Activated CD8-positive, alpha-beta T cell treated with anti-CD3 and anti-CD28 coated beads, Interleukin-2, amount 10 ng/mL, durations not matched to agents 7 days and 5 days (primary cell): ENCODE measurements around the gene MTFP1. TPM values are rescaled to one million over a fixed set of nuclear protein-coding genes. Genes with fewer than 3 reads are reported as not detected.

Source experiments
- ATAC-seq: fragments of 150-1000 bp; cut with Tn5 transposase; one replicate; pipeline ENCODE4 v1.10.0; 2021; ENCODE audit warnings: moderate library complexity
- CTCF ChIA-PET: fragments of 350-600 bp; sonication (Branson Sonifier 250); formaldehyde crosslinking; loops from one replicate; lab custom pipeline; 2021; ENCODE audit warnings: antibody characterized with exemption; lab: Charles Lee
- POLR2A ChIA-PET: fragments of 350-600 bp; sonication (Branson Sonifier 250); formaldehyde crosslinking; loops from one replicate; lab custom pipeline; 2021; ENCODE audit warnings: antibody characterized with exemption; lab: Charles Lee
- DNase-seq: peaks from one replicate; pipeline ENCODE4 v3.0.0-alpha.2; 2020
- H3K27ac Mint-ChIP-seq: one replicate; pipeline ENCODE4 v1.8.0; 2021; ENCODE audit warnings: mild to moderate bottlenecking, mixed read lengths
- H3K27me3 Mint-ChIP-seq: one replicate; pipeline ENCODE4 v1.8.0; 2021; ENCODE audit warnings: low read depth, mixed read lengths
- H3K36me3 Mint-ChIP-seq: one replicate; pipeline ENCODE4 v1.8.0; 2021; ENCODE audit warnings: low read depth, mixed read lengths
- H3K4me1 Mint-ChIP-seq: one replicate; pipeline ENCODE4 v1.8.0; 2021; ENCODE audit warnings: low read depth, mixed read lengths
- H3K4me3 Mint-ChIP-seq: one replicate; pipeline ENCODE4 v1.8.0; 2021; ENCODE audit warnings: mild to moderate bottlenecking, mixed read lengths
- H3K9me3 Mint-ChIP-seq: one replicate; pipeline ENCODE4 v1.8.0; 2022; ENCODE audit warnings: mixed read lengths; ENCODE audit not compliant: insufficient read depth
- total RNA-seq, 2 experiments: library from RNA; stranded (reverse); gene quantifications; one replicate each; pipeline ENCODE4 v1.2.3, GENCODE V29; 2021

MTFP1 gene
- total RNA-seq, 2 experiments from 2014 or later: 67.4 to 68.0 TPM

- ChIA-PET CTCF (no interaction called here), POLR2A (no interaction called here)
- no peak overlapping the region for H3K4me3 Mint-ChIP-seq
- H3K27me3 Mint-ChIP-seq: no peaks in the 10 kb centered on the region
- H3K4me1 Mint-ChIP-seq: peaks cover 20% of the 10 kb centered on the region
- DNase-seq (no peak), ATAC-seq (no peak)
- peak overlapping the region; percentile 43 for H3K27ac Mint-ChIP-seq
- H3K36me3 Mint-ChIP-seq: peaks cover 67% of the 10 kb centered on the region
- no peaks in the 10 kb centered on the region for H3K9me3 Mint-ChIP-seq
These were observed 9.2 kb upstream of the MTFP1 start for GRCh38 chr22:30416403-30416802.

- no peak for DNase-seq
- ATAC-seq: no peak
- Mint-ChIP-seq H3K27me3 (no peaks in the 10 kb centered on the region), H3K4me1 (peaks cover 24% of the 10 kb centered on the region), H3K9me3 (no peaks in the 10 kb centered on the region), H3K27ac (no peak overlapping the region), H3K4me3 (no peak overlapping the region), H3K36me3 (peaks cover 69% of the 10 kb centered on the region)
- ChIA-PET POLR2A (no interaction called here), CTCF (interaction anchor here (1.0 kb wide), 1 partner anchor 15 kb away, joined by 3 read pairs; no protein-coding TSS in a partner anchor)
These were observed 8.7 kb upstream of the MTFP1 start for GRCh38 chr22:30416837-30417236.

- Mint-ChIP-seq H3K4me3 (no peak overlapping the region), H3K9me3 (no peaks in the 10 kb centered on the region), H3K4me1 (peaks cover 38% of the 10 kb centered on the region), H3K27ac (peak overlapping the region; percentile 48), H3K36me3 (peaks cover 60% of the 10 kb centered on the region), H3K27me3 (no peaks in the 10 kb centered on the region)
- POLR2A ChIA-PET: interaction anchor here (1.5 kb wide), 1 partner anchor 21 kb away, joined by 3 read pairs; no protein-coding TSS in a partner anchor
- no peak for ATAC-seq
- CTCF ChIA-PET: interaction anchor here (5.2 kb wide), 1 partner anchor 132 kb away, joined by 50 read pairs; the partner anchor contains the start of gene CASTOR1
- no peak for DNase-seq
These were observed 5.0 kb upstream of the MTFP1 start for GRCh38 chr22:30420347-30421125.

GRCh38 chr22:30421695-30422480, 3.7 kb upstream of the MTFP1 start:
- DNase-seq (no peak), ATAC-seq (no peak)
- peak overlapping the region; percentile 97 for H3K4me3 Mint-ChIP-seq
- ChIA-PET CTCF (interaction anchor here (0.7 to 6.1 kb wide), 7 partner anchors 9 to 180 kb away, joined by 3 to 166 read pairs (median 5); partner anchors contain the start of genes CASTOR1 and SEC14L2), POLR2A (interaction anchor here (0.7 to 3.2 kb wide), 4 partner anchors 8 to 30 kb away, joined by 3 to 17 read pairs (median 4); no protein-coding TSS in a partner anchor)
- no peaks in the 10 kb centered on the region for H3K27me3 Mint-ChIP-seq
- H3K4me1 Mint-ChIP-seq: peaks cover 47% of the 10 kb centered on the region
- H3K27ac Mint-ChIP-seq: peak overlapping the region; percentile 97
- H3K36me3 Mint-ChIP-seq: peaks cover 57% of the 10 kb centered on the region
- H3K9me3 Mint-ChIP-seq: no peaks in the 10 kb centered on the region

- ATAC-seq: no peak
- Mint-ChIP-seq H3K4me1 (peaks cover 53% of the 10 kb centered on the region), H3K9me3 (no peaks in the 10 kb centered on the region), H3K27ac (peak overlapping the region; percentile 97), H3K36me3 (peaks cover 59% of the 10 kb centered on the region), H3K4me3 (peak overlapping the region; percentile 97), H3K27me3 (no peaks in the 10 kb centered on the region)
- POLR2A ChIA-PET: interaction anchor here (0.6 to 4.0 kb wide), 13 partner anchors 9 to 161 kb away, joined by 3 to 39 read pairs (median 5); partner anchors contain the start of gene SEC14L2
- DNase-seq: peak; percentile 39
- CTCF ChIA-PET: interaction anchor here (1.3 to 6.2 kb wide), 10 partner anchors 10 to 183 kb away, joined by 3 to 166 read pairs (median 14); partner anchors contain the start of genes CASTOR1 and SEC14L2
These were observed 2.9 kb upstream of the MTFP1 start for GRCh38 chr22:30422481-30423300.

- Mint-ChIP-seq H3K27ac (peak overlapping the region; percentile 97), H3K9me3 (no peaks in the 10 kb centered on the region), H3K36me3 (peaks cover 60% of the 10 kb centered on the region), H3K27me3 (no peaks in the 10 kb centered on the region), H3K4me1 (peaks cover 53% of the 10 kb centered on the region), H3K4me3 (peak overlapping the region; percentile 97)
- ChIA-PET CTCF (interaction anchor here (0.5 to 6.2 kb wide), 18 partner anchors 9 to 839 kb away, joined by 3 to 166 read pairs (median 8); partner anchors contain the start of genes CASTOR1, RNF215 and SEC14L2), POLR2A (interaction anchor here (0.6 to 4.0 kb wide), 15 partner anchors 9 to 140 kb away, joined by 3 to 39 read pairs (median 7); partner anchors contain the start of genes SEC14L2 and TBC1D10A)
- peak; percentile 53 for DNase-seq
- ATAC-seq: peak; percentile 31
These were observed 2.1 kb upstream of the MTFP1 start for GRCh38 chr22:30423301-30423958.

GRCh38 chr22:30423959-30424533, 1.5 kb upstream of the MTFP1 start:
- Mint-ChIP-seq H3K27ac (peak overlapping the region; percentile 97), H3K9me3 (no peaks in the 10 kb centered on the region), H3K36me3 (peaks cover 61% of the 10 kb centered on the region), H3K4me3 (peak overlapping the region; percentile 97), H3K27me3 (no peaks in the 10 kb centered on the region), H3K4me1 (peaks cover 53% of the 10 kb centered on the region)
- peak; percentile 100 for DNase-seq
- ChIA-PET CTCF (interaction anchor here (0.5 to 6.2 kb wide), 19 partner anchors 9 to 840 kb away, joined by 3 to 166 read pairs (median 8); partner anchors contain the start of genes CASTOR1, RNF215 and SEC14L2), POLR2A (interaction anchor here (0.6 to 4.0 kb wide), 17 partner anchors 10 to 586 kb away, joined by 3 to 39 read pairs (median 4); partner anchors contain the start of genes ASCC2, SEC14L2 and TBC1D10A)
- ATAC-seq: peak; percentile 91

- ChIA-PET CTCF (interaction anchor here (0.6 to 6.2 kb wide), 18 partner anchors 8 to 820 kb away, joined by 3 to 166 read pairs (median 8); partner anchors contain the start of genes CASTOR1, RNF215 and SEC14L2), POLR2A (interaction anchor here (0.6 to 4.0 kb wide), 15 partner anchors 11 to 587 kb away, joined by 3 to 39 read pairs (median 7); partner anchors contain the start of genes ASCC2, SEC14L2 and TBC1D10A)
- Mint-ChIP-seq H3K9me3 (no peaks in the 10 kb centered on the region), H3K27ac (peak overlapping the region; percentile 97), H3K4me1 (peaks cover 53% of the 10 kb centered on the region), H3K36me3 (peaks cover 59% of the 10 kb centered on the region), H3K4me3 (peak overlapping the region; percentile 97), H3K27me3 (no peaks in the 10 kb centered on the region)
- DNase-seq: peak; percentile 48
- ATAC-seq: no peak
These were observed 838 bp upstream of the MTFP1 start for GRCh38 chr22:30424534-30425326.

GRCh38 chr22:30425327-30425615, 297 bp upstream of the MTFP1 start:
- ATAC-seq: no peak
- Mint-ChIP-seq H3K4me1 (peaks cover 50% of the 10 kb centered on the region), H3K4me3 (peak overlapping the region; percentile 97), H3K36me3 (peaks cover 56% of the 10 kb centered on the region), H3K27ac (peak overlapping the region; percentile 96), H3K27me3 (no peaks in the 10 kb centered on the region), H3K9me3 (no peaks in the 10 kb centered on the region)
- POLR2A ChIA-PET: interaction anchor here (1.4 to 4.0 kb wide), 4 partner anchors 11 to 587 kb away, joined by 3 to 39 read pairs (median 11); partner anchors contain the start of genes ASCC2 and SEC14L2
- DNase-seq: no peak
- CTCF ChIA-PET: interaction anchor here (1.0 to 6.2 kb wide), 14 partner anchors 8 to 307 kb away, joined by 3 to 166 read pairs (median 12); partner anchors contain the start of genes CASTOR1, RNF215, SEC14L2 and TCN2
